ENCODE data around the gene CD81.
"Not testable (repeated sequence)": the region's sequence is repeated elsewhere in the genome, so short reads cannot be mapped to it uniquely, and the experiment has no call there.

Gene CD81

GRCh38 chr11:2376751-2377451 is at the start of gene CD81:
TSS of gene CD81 (plus strand) at chr11:2377310. CDS start at chr11:2377550, 240 bp downstream.
- DNase-seq (ENCODE audit: low read depth): no peak

GRCh38 chr11:2328021-2328420 is 49.1 kb upstream of the CD81 start:
- no peak for DNase-seq (ENCODE audit: low read depth)

- DNase-seq (ENCODE audit: low read depth): no peak
Observed at GRCh38 chr11:2328656-2329354, 48.3 kb upstream of the CD81 start.

GRCh38 chr11:2329551-2329950 is 47.6 kb upstream of the CD81 start:
- DNase-seq (ENCODE audit: low read depth): no peak

- DNase-seq (ENCODE audit: low read depth): no peak
Observed at GRCh38 chr11:2330696-2331095, 46.4 kb upstream of the CD81 start.

- no peak for DNase-seq (ENCODE audit: low read depth)
Observed at GRCh38 chr11:2331404-2331803, 45.7 kb upstream of the CD81 start.

- not testable (repeated sequence) for DNase-seq (ENCODE audit: low read depth)
Observed at GRCh38 chr11:2332569-2332968, 44.5 kb upstream of the CD81 start.

- not testable (repeated sequence) for DNase-seq (ENCODE audit: low read depth)
Observed at GRCh38 chr11:2333486-2334205, 43.5 kb upstream of the CD81 start.

GRCh38 chr11:2335286-2335685 is 41.8 kb upstream of the CD81 start:
- DNase-seq (ENCODE audit: low read depth): not testable (repeated sequence)

- DNase-seq (ENCODE audit: low read depth): not testable (repeated sequence)
Observed at GRCh38 chr11:2338760-2339159, 38.4 kb upstream of the CD81 start.

- DNase-seq (ENCODE audit: low read depth): no peak
Observed at GRCh38 chr11:2342557-2342956, 34.6 kb upstream of the CD81 start.

GRCh38 chr11:2342981-2343380 is 34.1 kb upstream of the CD81 start:
- no peak for DNase-seq (ENCODE audit: low read depth)

- no peak for DNase-seq (ENCODE audit: low read depth)
Observed at GRCh38 chr11:2343502-2343901, 33.6 kb upstream of the CD81 start.

GRCh38 chr11:2345050-2345449 is 32.1 kb upstream of the CD81 start:
- DNase-seq (ENCODE audit: low read depth): no peak

GRCh38 chr11:2346014-2346413 is 31.1 kb upstream of the CD81 start:
- DNase-seq (ENCODE audit: low read depth): no peak

- no peak for DNase-seq (ENCODE audit: low read depth)
Observed at GRCh38 chr11:2346586-2347307, 30.4 kb upstream of the CD81 start.

GRCh38 chr11:2347308-2347830 is 29.7 kb upstream of the CD81 start:
- DNase-seq (ENCODE audit: low read depth): no peak

GRCh38 chr11:2348986-2349385 is 28.1 kb upstream of the CD81 start:
- peak; percentile 38 for DNase-seq (ENCODE audit: low read depth)

- DNase-seq (ENCODE audit: low read depth): no peak
Observed at GRCh38 chr11:2351701-2352100, 25.4 kb upstream of the CD81 start.

GRCh38 chr11:2352420-2352819 is 24.7 kb upstream of the CD81 start:
- no peak for DNase-seq (ENCODE audit: low read depth)

- no peak for DNase-seq (ENCODE audit: low read depth)
Observed at GRCh38 chr11:2355000-2355644, 22.0 kb upstream of the CD81 start.

- no peak for DNase-seq (ENCODE audit: low read depth)
Observed at GRCh38 chr11:2357246-2357645, 19.9 kb upstream of the CD81 start.

Measured in stromal cell of bone marrow (primary cell).